ENCODE data around the gene OR7G3. TPM values are rescaled to one million over a fixed set of nuclear protein-coding genes. Genes with fewer than 3 reads are reported as not detected.

The OR7G3 gene
- total RNA-seq, 1 donor from 2014 or later = not detected

Other genes with a start within 250 kb of the OR7G3 start
- gene MUC16, start 116.5 kb downstream of the OR7G3 start, total RNA-seq = not detected in 2 replicates
- gene OR1M1, start 39.9 kb downstream of the OR7G3 start, total RNA-seq = not detected in 2 replicates
- not detected in 2 replicates for gene OR7G2, start 19.5 kb downstream of the OR7G3 start, total RNA-seq
- not detected in 2 replicates for gene OR7G1, start 11.2 kb downstream of the OR7G3 start, total RNA-seq
- gene ZNF317, start 13.4 kb upstream of the OR7G3 start, total RNA-seq = 44.2 and 50.0 TPM in 2 replicates
- 0.37 and 0.62 TPM in 2 replicates for gene OR7D2, start 52.0 kb upstream of the OR7G3 start, total RNA-seq
- gene OR7D4, start 92.6 kb upstream of the OR7G3 start, total RNA-seq = not detected in 2 replicates
- gene OR7E24, start 124.0 kb upstream of the OR7G3 start, total RNA-seq = not detected in 2 replicates
- 4.4 and 5.2 TPM in 2 replicates for gene ZNF699, start 182.9 kb upstream of the OR7G3 start, total RNA-seq
- gene ZNF559, start 197.2 kb upstream of the OR7G3 start, total RNA-seq = 8.2 and 8.4 TPM in 2 replicates
- 0.46 and 0.48 TPM in 2 replicates for gene ZNF177, start 236.1 kb upstream of the OR7G3 start, total RNA-seq

All from activated T-helper 2 cell treated with anti-CD3 and anti-CD28 coated beads, Interferon-gamma antibody, Interleukin-2, Interleukin-4, amounts not matched to agents 10 μg/mL and 5 μg/mL and 100 μg/mL, durations not matched to agents 14 hours and 24 hours and 36 hours (primary cell).